Stimulated activated naive B cell treated with anti-CD40 and anti-IgM and Interleukin-4, amounts not matched to agents 10 μg/mL and 1 μg/mL and 100 μg/mL, for 72 hours (primary cell): ENCODE measurements around the gene SH3PXD2B.
"Not testable (repeated sequence)": the region's sequence is repeated elsewhere in the genome, so short reads cannot be mapped to it uniquely, and the experiment has no call there.

Source experiments
- ATAC-seq, 2 donors: fragments of 150-1000 bp; cut with Tn5 transposase; replicated peaks; 2 replicates each; pipeline ENCODE4 v1.10.0; 2021; ENCODE audit warnings: moderate library complexity in 1 of 2
- DNase-seq: peaks from one replicate; pipeline ENCODE4 v3.0.0; 2021
- H3K27ac Mint-ChIP-seq: one replicate; pipeline ENCODE4 v1.8.0; 2022; ENCODE audit warnings: mild to moderate bottlenecking, mixed read lengths
- H3K27me3 Mint-ChIP-seq, 2 donors: one replicate each; pipeline ENCODE4 v1.8.0; 2022; ENCODE audit warnings: mixed read lengths in 2 of 2
- H3K36me3 Mint-ChIP-seq, 2 donors: one replicate each; pipeline ENCODE4 v1.8.0; 2022; ENCODE audit warnings: mixed read lengths in 2 of 2, mild to moderate bottlenecking in 1 of 2
- H3K4me1 Mint-ChIP-seq, 2 donors: one replicate each; pipeline ENCODE4 v1.8.0; 2022; ENCODE audit warnings: mixed read lengths in 2 of 2, mild to moderate bottlenecking in 1 of 2
- H3K4me3 Mint-ChIP-seq, 2 donors: one replicate each; pipeline ENCODE4 v1.8.0; 2022; ENCODE audit warnings: mild to moderate bottlenecking in 2 of 2, mixed read lengths in 2 of 2, moderate library complexity in 1 of 2
- H3K9me3 Mint-ChIP-seq, 2 donors: one replicate each; pipeline ENCODE4 v1.8.0; 2022; ENCODE audit warnings: mixed read lengths in 2 of 2, mild to moderate bottlenecking in 1 of 2

Gene SH3PXD2B

GRCh38 chr5:172368699-172369098, 85.6 kb downstream of the SH3PXD2B start:
- H3K9me3 Mint-ChIP-seq, H3K36me3 Mint-ChIP-seq, H3K4me1 Mint-ChIP-seq, H3K27ac Mint-ChIP-seq, H3K4me3 Mint-ChIP-seq, DNase-seq, H3K27me3 Mint-ChIP-seq, ATAC-seq: not testable (repeated sequence)

GRCh38 chr5:172365948-172366608, 88.2 kb downstream of the SH3PXD2B start:
- Mint-ChIP-seq H3K4me3 (no peak overlapping the region), H3K4me1 (peaks cover 5 to 6% of the 10 kb centered on the region in 2 donors), H3K9me3 (peaks cover 4% of the 10 kb centered on the region in 2 donors), H3K36me3 (no peaks in the 10 kb centered on the region), H3K27ac (no peak overlapping the region), H3K27me3 (peaks cover 0 to 14% of the 10 kb centered on the region in 2 donors)
- DNase-seq (no peak), ATAC-seq (no peak)

GRCh38 chr5:172364773-172365172, 89.6 kb downstream of the SH3PXD2B start:
- ATAC-seq (peak; percentile 31 to 43), DNase-seq (no peak)
- Mint-ChIP-seq H3K36me3 (no peaks in the 10 kb centered on the region), H3K4me3 (no peak overlapping the region), H3K9me3 (peaks cover 0 to 1% of the 10 kb centered on the region in 2 donors), H3K27me3 (peaks cover 0 to 14% of the 10 kb centered on the region in 2 donors), H3K27ac (no peak overlapping the region), H3K4me1 (peaks cover 5 to 6% of the 10 kb centered on the region in 2 donors)

GRCh38 chr5:172362755-172363154, 91.6 kb downstream of the SH3PXD2B start:
- ATAC-seq (no peak), DNase-seq (no peak)
- no peak overlapping the region for H3K4me3 Mint-ChIP-seq
- peaks cover 5 to 6% of the 10 kb centered on the region in 2 donors for H3K4me1 Mint-ChIP-seq
- peaks cover 0 to 14% of the 10 kb centered on the region in 2 donors for H3K27me3 Mint-ChIP-seq
- no peaks in the 10 kb centered on the region for H3K9me3 Mint-ChIP-seq
- H3K27ac Mint-ChIP-seq: no peak overlapping the region
- H3K36me3 Mint-ChIP-seq: no peaks in the 10 kb centered on the region

- ATAC-seq (peak in 1 of 2 donors; percentile 68), DNase-seq (no peak)
- peaks cover 4 to 14% of the 10 kb centered on the region in 2 donors for H3K27me3 Mint-ChIP-seq
- no peaks in the 10 kb centered on the region for H3K9me3 Mint-ChIP-seq
- H3K4me1 Mint-ChIP-seq: peaks cover 5 to 6% of the 10 kb centered on the region in 2 donors
- H3K4me3 Mint-ChIP-seq: no peak overlapping the region
- H3K27ac Mint-ChIP-seq: no peak overlapping the region
- no peaks in the 10 kb centered on the region for H3K36me3 Mint-ChIP-seq
Observed at GRCh38 chr5:172361566-172362238, 92.6 kb downstream of the SH3PXD2B start.

GRCh38 chr5:172358345-172358744, 96.0 kb downstream of the SH3PXD2B start:
- Mint-ChIP-seq H3K27me3 (peaks cover 4 to 9% of the 10 kb centered on the region in 2 donors), H3K36me3 (no peaks in the 10 kb centered on the region)
- DNase-seq: no peak

GRCh38 chr5:172356527-172356926, 97.8 kb downstream of the SH3PXD2B start:
- Mint-ChIP-seq H3K4me3 (no peak overlapping the region), H3K36me3 (no peaks in the 10 kb centered on the region), H3K27ac (no peak overlapping the region), H3K9me3 (no peaks in the 10 kb centered on the region), H3K27me3 (peaks cover 4 to 9% of the 10 kb centered on the region in 2 donors), H3K4me1 (peaks cover 0 to 3% of the 10 kb centered on the region in 2 donors)
- ATAC-seq (no peak), DNase-seq (no peak)

More at GRCh38 chr5:172358345-172358744, 96.0 kb downstream of the SH3PXD2B start:
- no peak overlapping the region for H3K4me3 Mint-ChIP-seq
- no peaks in the 10 kb centered on the region for H3K9me3 Mint-ChIP-seq
- ATAC-seq: no peak
- H3K4me1 Mint-ChIP-seq: peaks cover 0 to 6% of the 10 kb centered on the region in 2 donors
- no peak overlapping the region for H3K27ac Mint-ChIP-seq

- Mint-ChIP-seq H3K9me3 (no peaks in the 10 kb centered on the region), H3K36me3 (no peaks in the 10 kb centered on the region), H3K27ac (no peak overlapping the region), H3K4me3 (no peak overlapping the region), H3K4me1 (no peaks in the 10 kb centered on the region), H3K27me3 (peaks cover 4 to 9% of the 10 kb centered on the region in 2 donors)
- no peak for ATAC-seq
- no peak for DNase-seq
Observed at GRCh38 chr5:172356047-172356446, 98.3 kb downstream of the SH3PXD2B start.

GRCh38 chr5:172353846-172354245, 100.5 kb downstream of the SH3PXD2B start:
- DNase-seq: no peak

GRCh38 chr5:172353271-172353812, 101.0 kb downstream of the SH3PXD2B start:
- Mint-ChIP-seq H3K4me3 (no peak overlapping the region), H3K4me1 (no peaks in the 10 kb centered on the region), H3K27me3 (peaks cover 4 to 9% of the 10 kb centered on the region in 2 donors), H3K27ac (no peak overlapping the region), H3K36me3 (no peaks in the 10 kb centered on the region), H3K9me3 (no peaks in the 10 kb centered on the region)
- no peak for ATAC-seq
- no peak for DNase-seq

More at GRCh38 chr5:172353846-172354245, 100.5 kb downstream of the SH3PXD2B start:
- H3K27ac Mint-ChIP-seq: no peak overlapping the region
- peaks cover 4 to 9% of the 10 kb centered on the region in 2 donors for H3K27me3 Mint-ChIP-seq
- no peak for ATAC-seq
- no peaks in the 10 kb centered on the region for H3K9me3 Mint-ChIP-seq
- no peaks in the 10 kb centered on the region for H3K4me1 Mint-ChIP-seq
- H3K36me3 Mint-ChIP-seq: no peaks in the 10 kb centered on the region
- no peak overlapping the region for H3K4me3 Mint-ChIP-seq

GRCh38 chr5:172352526-172352925, 101.8 kb downstream of the SH3PXD2B start:
- not testable (repeated sequence) for H3K9me3 Mint-ChIP-seq, H3K27ac Mint-ChIP-seq, H3K27me3 Mint-ChIP-seq, H3K4me1 Mint-ChIP-seq, ATAC-seq, H3K36me3 Mint-ChIP-seq, DNase-seq, H3K4me3 Mint-ChIP-seq

- Mint-ChIP-seq H3K27me3 (peaks cover 0 to 9% of the 10 kb centered on the region in 2 donors), H3K27ac (no peak overlapping the region), H3K9me3 (no peaks in the 10 kb centered on the region), H3K4me3 (no peak overlapping the region), H3K4me1 (no peaks in the 10 kb centered on the region), H3K36me3 (no peaks in the 10 kb centered on the region)
- ATAC-seq (no peak), DNase-seq (no peak)
Observed at GRCh38 chr5:172351240-172351778, 103.0 kb downstream of the SH3PXD2B start.

GRCh38 chr5:172350212-172351181, 103.8 kb downstream of the SH3PXD2B start:
- Mint-ChIP-seq H3K4me3 (no peak overlapping the region), H3K27me3 (peaks cover 0 to 9% of the 10 kb centered on the region in 2 donors), H3K36me3 (no peaks in the 10 kb centered on the region), H3K9me3 (no peaks in the 10 kb centered on the region), H3K4me1 (no peaks in the 10 kb centered on the region), H3K27ac (no peak overlapping the region)
- DNase-seq (no peak), ATAC-seq (no peak)

- H3K27ac Mint-ChIP-seq, H3K36me3 Mint-ChIP-seq, H3K27me3 Mint-ChIP-seq, H3K4me3 Mint-ChIP-seq, ATAC-seq, DNase-seq, H3K9me3 Mint-ChIP-seq, H3K4me1 Mint-ChIP-seq: not testable (repeated sequence)
Observed at GRCh38 chr5:172348733-172349132, 105.6 kb downstream of the SH3PXD2B start.
